B cell (primary cell): Measurements from ENCODE around the gene CADPS. TPM values are rescaled to one million over a fixed set of nuclear protein-coding genes. Genes with fewer than 3 reads are reported as not detected.

Experiments used
- ATAC-seq: fragments of 200-7000 bp; cut with Tn5 transposase; one replicate; pipeline ENCODE4 v1.10.0; 2021; ENCODE audit warnings: low read depth, mild to moderate bottlenecking, moderate number of reproducible peaks, moderate library complexity
- CTCF ChIA-PET: fragments of 350-600 bp; sonication (Branson Sonifier 250); formaldehyde crosslinking; loops from one replicate; lab custom pipeline; 2021; ENCODE audit warnings: antibody characterized with exemption, inconsistent platforms; lab: Charles Lee
- POLR2A ChIA-PET: fragments of 350-600 bp; sonication (Branson Sonifier 250); formaldehyde crosslinking; loops from one replicate; lab custom pipeline; 2021; ENCODE audit warnings: antibody characterized with exemption; lab: Charles Lee
- DNase-seq: peaks from one replicate; pipeline ENCODE4 v3.0.0; 2013
- H2AFZ ChIP-seq: 2 replicates; pipeline ENCODE4 v1.6.1; 2012; ENCODE audit warnings: mild to moderate bottlenecking, low read depth, low read length; ENCODE audit not compliant: insufficient read depth, poor library complexity, severe bottlenecking
- H3K27ac ChIP-seq, 2 donors: 1 replicate in 1 of 2; 2 replicates in 1 of 2; pipeline ENCODE4 v1.5.1; 2012 to 2013; ENCODE audit warnings: low read length in 2 of 2, mild to moderate bottlenecking in 2 of 2, moderate library complexity in 1 of 2
- H3K27me3 ChIP-seq, 4 experiments: fragments of 200-600 bp in 1 of 4; sonication (generic) in 1 of 4; replicated peaks in 1 of 4; 1 replicate in 2 of 4; 2 replicates in 2 of 4; pipeline versions ENCODE4 v1.6.1 to v1.7.0; 2013 to 2016; ENCODE audit warnings: low read length in 3 of 4, mild to moderate bottlenecking in 2 of 4, mixed read lengths in 1 of 4, moderate library complexity in 1 of 4; ENCODE audit not compliant: insufficient read depth in 4 of 4, control insufficient read depth in 3 of 4; ENCODE audit errors: control extremely low read depth in 1 of 4
- H3K36me3 ChIP-seq, 2 experiments: replicated peaks in 1 of 2; 1 replicate in 1 of 2; 2 replicates in 1 of 2; pipeline versions ENCODE4 v1.6.1 to v1.7.1; 2013; ENCODE audit warnings: low read length in 1 of 2; ENCODE audit not compliant: insufficient read depth in 2 of 2, control insufficient read depth in 1 of 2; ENCODE audit errors: control extremely low read depth in 1 of 2, extremely low read depth in 1 of 2
- H3K4me1 ChIP-seq, 2 donors: fragments of 200-600 bp in 1 of 2; sonication (generic) in 1 of 2; 1 replicate in 1 of 2; 2 replicates in 1 of 2; pipeline versions ENCODE4 v1.5.1 to v1.6.1; 2013 to 2017; ENCODE audit warnings: low read length in 2 of 2; ENCODE audit not compliant: control insufficient read depth in 2 of 2, insufficient read depth in 2 of 2
- H3K4me2 ChIP-seq: replicated peaks from 2 replicates; pipeline ENCODE3; 2012; ENCODE audit warnings: mild to moderate bottlenecking, low read depth, low read length; ENCODE audit not compliant: poor library complexity, severe bottlenecking
- H3K4me3 ChIP-seq, 5 experiments: fragments of 200-600 bp in 1 of 5; sonication (generic) in 1 of 5; 1 replicate in 3 of 5; 2 replicates in 2 of 5; pipeline versions ENCODE4 v1.5.1 to v1.7.0; 2011 to 2016; ENCODE audit warnings: low read length in 4 of 5, mild to moderate bottlenecking in 4 of 5, low read depth in 2 of 5, control low read depth in 1 of 5, moderate library complexity in 1 of 5; ENCODE audit not compliant: insufficient read depth in 1 of 5; ENCODE audit errors: control extremely low read depth in 1 of 5, extremely low read depth in 1 of 5
- H3K79me2 ChIP-seq: fragments of 200-600 bp; sonication (generic); one replicate; pipeline ENCODE4 v1.6.0; 2016; ENCODE audit warnings: low read length; ENCODE audit not compliant: control insufficient read depth, insufficient read depth
- H3K9ac ChIP-seq: fragments of 200-600 bp; sonication (generic); 2 replicates; pipeline ENCODE4 v1.6.1; 2017; ENCODE audit warnings: mild to moderate bottlenecking, low read length, moderate library complexity
- H3K9me3 ChIP-seq, 3 donors: one replicate each; pipeline versions ENCODE4 v1.6.1 to v1.7.1; 2013; ENCODE audit warnings: low read length in 2 of 3; ENCODE audit not compliant: control insufficient read depth in 2 of 3, insufficient read depth in 1 of 3; ENCODE audit errors: control extremely low read depth in 1 of 3
- H4K20me1 ChIP-seq: 2 replicates; pipeline ENCODE4 v1.6.0; 2012; ENCODE audit warnings: mild to moderate bottlenecking, low read length; ENCODE audit not compliant: insufficient read depth, control insufficient read depth, poor library complexity, severe bottlenecking
- H3K27ac Mint-ChIP-seq: one replicate; pipeline ENCODE4 v1.8.0; 2021; ENCODE audit warnings: mixed read lengths
- H3K27me3 Mint-ChIP-seq: one replicate; pipeline ENCODE4 v1.8.0; 2021; ENCODE audit warnings: mixed read lengths
- H3K4me1 Mint-ChIP-seq: one replicate; pipeline ENCODE4 v1.8.0; 2021; ENCODE audit warnings: mixed read lengths
- H3K4me3 Mint-ChIP-seq: one replicate; pipeline ENCODE4 v1.8.0; 2021; ENCODE audit warnings: mixed read lengths
- H3K9me3 Mint-ChIP-seq: one replicate; pipeline ENCODE4 v1.8.0; 2022; ENCODE audit warnings: mixed read lengths; ENCODE audit not compliant: insufficient read depth
- EZH2 ChIP-seq: IDR thresholded peaks from 2 replicates; pipeline ENCODE4 v1.6.1; 2012; ENCODE audit warnings: borderline replicate concordance, low read depth, mild to moderate bottlenecking, moderate library complexity, low read length; ENCODE audit not compliant: insufficient read depth, poor library complexity, severe bottlenecking
- WGBS: methylation state at CpG from one replicate; pipeline ENCODE4 v1.1.5; 2013; ENCODE audit warnings: missing lambda C conversion rate; ENCODE audit not compliant: insufficient coverage; 5-methylcytosine and 5-hydroxymethylcytosine counted together
- intact Hi-C: fragments of 100-400 bp; cut with micrococcal nuclease; formaldehyde crosslinking; loops from one replicate; pipeline ENCODE4 v1.10.0; 2022
- polyA plus RNA-seq: library from polyadenylated mRNA; depleted of rRNA; stranded (reverse); fragments of >200 nt; gene quantifications from 2 replicates; pipeline ENCODE4 v1.2.3, GENCODE V29; 2012
- total RNA-seq, 2 donors: library from RNA; stranded (reverse); fragments of 120-200 nt in 1 of 2; gene quantifications; 1 replicate in 1 of 2; 2 replicates in 1 of 2; pipeline versions ENCODE4 v1.2.3 to v1.2.4, GENCODE V29; 2013 to 2022
- TF ChIP-seq, protein P1 (sequence below): fragments of 200-600 bp; IDR thresholded peaks from one replicate; pipeline ENCODE4 v1.8.0; 2022; ENCODE audit warnings: antibody characterized with exemption, mild to moderate bottlenecking

The CADPS gene
- total and polyA plus RNA-seq, 2 donors (not counting 1 experiment from before 2014, with no cell fraction given): 0.16 to 0.22 TPM

DNA sequence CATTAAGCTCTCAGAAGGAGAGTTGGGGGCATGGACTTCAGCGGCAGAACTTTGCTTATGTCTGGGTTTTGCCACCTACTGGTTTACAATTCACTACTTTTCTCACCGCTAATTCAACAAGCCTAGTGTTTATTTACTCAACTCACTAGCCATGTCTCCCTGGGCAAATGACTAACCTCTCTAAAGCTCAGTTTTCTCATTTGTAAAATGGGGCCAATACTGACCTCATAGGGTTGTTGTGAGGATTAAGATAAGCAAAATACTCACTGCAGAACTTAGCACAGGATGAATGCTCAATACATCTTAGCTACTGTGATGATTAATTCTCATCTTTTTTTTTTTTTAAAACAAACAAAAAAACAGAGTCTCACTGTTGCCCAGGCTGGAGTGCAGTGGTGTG, 106.3 kb downstream of the CADPS start:
- Mint-ChIP-seq H3K9me3 (no peaks in the 10 kb centered on the region), H3K4me1 (no peaks in the 10 kb centered on the region), H3K4me3 (no peak overlapping the region), H3K27me3 (no peaks in the 10 kb centered on the region), H3K27ac (no peak overlapping the region)
- no peaks in the 10 kb centered on the region for H4K20me1 ChIP-seq
- H3K9ac ChIP-seq: no peak overlapping the region
- no peak for ATAC-seq
- DNase-seq: no peak
- no peaks in the 10 kb centered on the region for H3K36me3 ChIP-seq
- H3K4me1 ChIP-seq: no peaks in the 10 kb centered on the region
- H3K27ac ChIP-seq: no peak overlapping the region
- intact Hi-C loops: no loop called here
- WGBS: 63% methylated on average over 1 of the region's 2 CpGs
- H3K79me2 ChIP-seq: no peaks in the 10 kb centered on the region
- ChIA-PET CTCF (no interaction called here), POLR2A (no interaction called here)
- H3K4me2 ChIP-seq: no peak overlapping the region
- no peaks in the 10 kb centered on the region for H3K9me3 ChIP-seq
- H3K4me3 ChIP-seq: no peak overlapping the region
- no peak for TF ChIP-seq EZH2
- TF ChIP-seq, protein P1, sequence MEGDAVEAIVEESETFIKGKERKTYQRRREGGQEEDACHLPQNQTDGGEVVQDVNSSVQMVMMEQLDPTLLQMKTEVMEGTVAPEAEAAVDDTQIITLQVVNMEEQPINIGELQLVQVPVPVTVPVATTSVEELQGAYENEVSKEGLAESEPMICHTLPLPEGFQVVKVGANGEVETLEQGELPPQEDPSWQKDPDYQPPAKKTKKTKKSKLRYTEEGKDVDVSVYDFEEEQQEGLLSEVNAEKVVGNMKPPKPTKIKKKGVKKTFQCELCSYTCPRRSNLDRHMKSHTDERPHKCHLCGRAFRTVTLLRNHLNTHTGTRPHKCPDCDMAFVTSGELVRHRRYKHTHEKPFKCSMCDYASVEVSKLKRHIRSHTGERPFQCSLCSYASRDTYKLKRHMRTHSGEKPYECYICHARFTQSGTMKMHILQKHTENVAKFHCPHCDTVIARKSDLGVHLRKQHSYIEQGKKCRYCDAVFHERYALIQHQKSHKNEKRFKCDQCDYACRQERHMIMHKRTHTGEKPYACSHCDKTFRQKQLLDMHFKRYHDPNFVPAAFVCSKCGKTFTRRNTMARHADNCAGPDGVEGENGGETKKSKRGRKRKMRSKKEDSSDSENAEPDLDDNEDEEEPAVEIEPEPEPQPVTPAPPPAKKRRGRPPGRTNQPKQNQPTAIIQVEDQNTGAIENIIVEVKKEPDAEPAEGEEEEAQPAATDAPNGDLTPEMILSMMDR: no peak
- H2AFZ ChIP-seq: no peak overlapping the region
- no peaks in the 10 kb centered on the region for H3K27me3 ChIP-seq

DNA sequence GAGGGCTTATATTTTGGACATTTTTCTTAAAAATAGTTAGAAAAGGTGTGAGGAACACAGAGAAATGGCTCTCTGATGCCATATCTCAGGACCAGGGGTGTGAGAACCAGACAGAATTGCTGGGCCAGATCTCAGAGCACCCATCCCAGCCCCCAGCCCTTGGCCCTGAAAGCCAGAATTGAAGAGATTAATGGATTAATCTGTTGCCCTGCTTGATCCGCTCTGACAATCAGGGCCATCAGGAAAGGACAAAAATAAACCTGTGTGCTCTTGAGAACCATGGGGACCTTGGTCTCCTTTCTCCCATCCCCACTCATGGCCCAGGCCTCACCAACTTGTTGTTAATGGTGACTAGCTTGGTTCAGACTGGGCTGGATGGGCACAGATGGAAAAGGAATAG, 113.5 kb downstream of the CADPS start:
- TF ChIP-seq, protein P1: no peak
- TF ChIP-seq EZH2: no peak
- Histone ChIP-seq H3K4me1 (no peaks in the 10 kb centered on the region), H3K79me2 (no peaks in the 10 kb centered on the region), H3K36me3 (no peaks in the 10 kb centered on the region), H2AFZ (no peak overlapping the region), H4K20me1 (no peaks in the 10 kb centered on the region), H3K4me2 (no peak overlapping the region), H3K9ac (no peak overlapping the region), H3K9me3 (no peaks in the 10 kb centered on the region), H3K4me3 (no peak overlapping the region), H3K27ac (no peak overlapping the region), H3K27me3 (no peaks in the 10 kb centered on the region)
- WGBS: no CpG with 5 or more reads among the region's 1 CpG
- intact Hi-C loops: no loop called here
- peaks cover 2% of the 10 kb centered on the region for H3K9me3 Mint-ChIP-seq
- no peak overlapping the region for H3K27ac Mint-ChIP-seq
- CTCF ChIA-PET: no interaction called here
- no peak overlapping the region for H3K4me3 Mint-ChIP-seq
- DNase-seq: no peak
- H3K27me3 Mint-ChIP-seq: no peaks in the 10 kb centered on the region
- H3K4me1 Mint-ChIP-seq: no peaks in the 10 kb centered on the region
- POLR2A ChIA-PET: no interaction called here
- ATAC-seq: no peak
